HL-60/S4 treated with phorbol 12-myristate 13-acetate at 8.2 ng/mL for 4 days and 3 days (cell line): Measurements from ENCODE around the gene IGSF6.
"Not testable (repeated sequence)": the region's sequence is repeated elsewhere in the genome, so short reads cannot be mapped to it uniquely, and the experiment has no call there.

ENCODE experiments used
- in situ Hi-C: fragments of 300-500 bp; cut with MboI; formaldehyde crosslinking; loops from 2 replicates; pipeline ENCODE4 v1.15.0; 2022; ENCODE audit warnings: low sequenced_read_pairs

The IGSF6 gene

DNA sequence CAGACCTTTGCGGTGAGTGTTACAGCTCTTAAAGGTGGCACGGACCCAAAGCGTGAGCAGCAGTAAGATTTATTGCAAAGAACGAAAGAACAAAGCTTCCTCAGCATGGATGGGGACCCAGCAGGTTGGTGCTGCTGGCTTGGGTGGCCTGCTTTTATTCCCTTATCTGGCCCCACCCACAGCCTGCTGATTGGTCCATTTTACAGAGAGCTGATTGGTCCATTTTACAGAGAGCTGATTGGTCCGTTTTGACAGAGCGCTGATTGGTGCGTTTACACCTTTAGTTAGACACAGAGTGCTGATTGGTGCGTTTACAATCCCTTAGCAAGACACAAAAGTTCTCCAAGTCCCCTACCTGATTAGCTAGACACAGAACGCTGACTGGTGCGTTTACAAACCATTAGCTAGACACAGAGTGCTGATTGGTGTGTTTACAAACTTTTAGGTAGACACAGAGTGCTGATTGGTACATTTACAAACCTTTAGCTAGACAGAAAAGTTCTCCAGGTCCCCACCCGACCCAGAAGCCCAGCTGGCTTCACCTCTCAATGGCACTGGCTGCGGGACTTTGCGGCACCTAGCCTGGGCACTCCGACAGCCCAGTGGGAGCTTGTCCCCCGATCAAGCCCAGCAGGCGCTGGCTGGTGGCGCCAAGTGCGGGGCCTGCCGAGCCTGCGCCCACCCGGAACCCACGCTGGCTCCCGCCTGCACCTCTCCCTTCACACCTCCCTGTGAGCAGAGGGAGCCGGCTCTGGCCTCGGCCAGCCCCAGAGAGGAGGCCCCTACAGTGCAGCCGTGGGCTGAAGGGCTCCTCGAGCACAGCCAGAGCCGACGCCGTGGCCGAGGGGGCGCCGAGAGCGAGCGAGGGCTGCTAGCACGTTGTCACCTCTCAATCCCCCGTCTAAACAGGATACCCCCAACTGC is 22.5 kb downstream of the IGSF6 start:
- in situ Hi-C loops, result not testable (repeated sequence)

DNA sequence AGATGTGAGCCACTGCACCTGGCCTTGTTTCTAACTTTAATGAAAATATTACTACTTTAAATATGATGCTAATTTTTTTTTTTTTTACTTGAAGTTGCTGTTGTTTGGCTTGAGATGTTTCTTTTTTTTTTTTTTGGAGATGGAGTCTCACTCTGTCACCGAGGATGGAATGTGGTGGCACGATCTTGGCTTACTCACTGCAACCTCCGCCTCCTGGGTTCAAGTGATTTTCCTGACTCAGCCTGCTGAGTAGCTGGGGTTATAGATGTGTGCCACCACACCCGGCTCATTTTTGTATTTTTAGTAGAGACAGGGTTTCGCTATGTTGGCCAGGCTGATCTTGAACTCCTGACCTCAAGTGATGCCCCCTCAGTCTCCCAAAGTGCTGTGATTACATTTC is 23.6 kb downstream of the IGSF6 start:
- in situ Hi-C loops, result no loop called here

DNA sequence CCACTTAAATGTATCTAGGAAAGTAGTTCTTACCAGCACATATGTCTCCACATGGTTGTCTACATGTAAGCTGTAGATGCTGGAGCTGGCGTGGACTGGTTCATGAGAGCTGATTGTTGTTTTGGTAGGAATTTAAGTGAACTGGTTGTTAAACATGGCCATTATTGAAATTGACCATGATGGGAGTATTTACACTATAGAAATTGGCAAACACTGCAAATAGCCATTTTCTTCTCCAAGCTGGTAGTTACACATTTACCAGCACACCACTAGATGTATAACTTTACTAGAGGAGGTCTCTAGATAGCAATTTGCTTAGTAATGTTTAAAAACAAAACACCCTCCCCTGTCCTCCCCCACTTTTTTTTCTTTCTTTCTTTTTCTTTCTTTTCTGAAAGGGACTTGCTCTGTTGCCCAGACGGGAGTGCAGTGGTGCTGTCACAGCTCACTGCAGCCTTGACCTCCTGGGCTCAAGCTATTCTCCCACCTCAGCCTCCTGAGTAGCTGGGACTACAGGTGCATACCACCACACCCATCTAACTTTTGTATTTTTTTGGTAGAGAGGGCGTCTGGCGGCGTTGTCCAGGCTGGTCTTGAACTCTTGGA is 24.2 kb downstream of the IGSF6 start:
- in situ Hi-C loops, result no loop called here

DNA sequence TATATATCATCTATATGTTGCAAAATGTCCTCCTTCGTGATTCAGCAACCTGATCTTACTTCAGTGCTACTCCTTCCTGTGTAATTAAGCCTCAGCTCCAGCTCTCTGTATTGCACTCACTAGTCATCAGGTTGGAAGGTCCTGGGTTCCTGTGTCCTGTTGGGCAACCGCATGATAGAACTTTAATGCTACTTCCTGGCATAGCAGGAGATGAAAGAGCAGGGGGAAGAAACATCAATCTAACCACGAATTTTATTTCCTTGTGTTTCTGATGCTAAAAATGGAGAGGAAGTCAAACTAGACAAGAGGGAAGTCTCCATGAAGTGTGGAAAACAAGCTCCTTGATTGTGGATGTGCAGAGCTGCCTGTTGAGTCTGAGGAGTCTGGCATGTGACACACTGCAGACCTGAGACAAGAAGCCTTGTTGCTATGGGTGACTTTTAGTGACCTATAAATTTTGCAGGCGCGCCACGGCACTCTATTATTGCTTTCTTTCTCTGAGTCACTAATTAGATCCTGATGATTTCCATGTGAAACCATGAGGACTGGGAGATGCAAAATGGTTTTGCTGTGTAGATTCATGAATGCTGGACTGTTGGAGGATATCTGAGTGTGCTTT is 25.6 kb downstream of the IGSF6 start:
- in situ Hi-C loops, result no loop called here

DNA sequence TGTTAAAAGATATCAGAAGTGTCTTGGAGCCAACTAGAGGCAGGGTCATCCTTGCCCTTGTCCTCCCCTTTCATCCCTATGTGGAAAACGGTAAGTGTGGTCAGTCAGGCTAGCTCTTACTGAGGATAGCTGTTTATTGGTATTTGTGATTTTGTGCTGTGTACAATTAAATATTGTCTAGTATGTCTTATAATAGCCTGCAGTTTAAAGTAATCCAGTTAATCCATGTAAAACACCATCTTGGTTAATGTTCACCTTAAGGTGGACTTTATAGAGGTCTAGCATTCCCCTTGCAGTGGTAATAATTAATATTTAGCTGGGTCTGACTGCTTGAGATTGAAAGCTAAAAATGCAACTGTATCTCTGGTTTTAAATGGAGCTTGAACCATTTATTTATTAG is 27.4 kb downstream of the IGSF6 start:
- in situ Hi-C loops, result no loop called here

DNA sequence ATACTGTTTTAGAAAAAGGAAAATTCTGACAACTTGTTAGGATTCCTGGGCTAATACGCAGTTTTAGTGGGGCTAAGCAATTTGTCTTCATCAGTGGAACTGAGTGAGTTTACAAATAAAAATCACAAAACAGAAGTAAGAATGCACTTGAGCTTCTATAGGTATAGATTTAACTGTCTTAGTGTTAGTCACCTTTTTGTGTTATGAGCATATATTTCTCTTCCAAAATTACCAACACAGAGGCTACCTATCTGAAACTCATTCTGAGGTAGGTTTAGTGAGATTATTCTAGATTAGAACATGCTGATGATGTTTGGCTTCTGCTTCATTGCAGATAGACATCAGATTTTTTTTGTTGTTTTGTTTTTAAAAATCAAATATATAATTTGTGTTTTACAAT is 29.9 kb downstream of the IGSF6 start:
- in situ Hi-C loops, result no loop called here

DNA sequence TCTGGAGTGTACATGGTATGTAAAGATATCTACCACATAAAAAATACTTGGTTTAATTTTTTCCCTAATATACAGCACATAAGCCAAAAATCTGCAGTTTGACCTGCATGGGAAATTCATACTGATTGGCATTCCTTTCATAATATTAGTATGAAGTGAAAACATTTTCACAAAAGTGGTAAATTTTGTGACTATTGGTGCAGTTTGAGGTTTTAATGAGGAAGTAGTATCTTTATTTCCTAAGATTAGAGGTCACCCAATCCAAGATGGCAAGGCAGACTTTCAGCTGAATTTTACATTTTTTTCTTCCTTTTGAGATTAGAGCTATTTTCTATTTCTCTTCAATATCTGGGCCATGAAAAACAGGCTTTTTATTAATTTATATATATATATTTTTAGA is 31.8 kb downstream of the IGSF6 start:
- in situ Hi-C loops, result no loop called here

DNA sequence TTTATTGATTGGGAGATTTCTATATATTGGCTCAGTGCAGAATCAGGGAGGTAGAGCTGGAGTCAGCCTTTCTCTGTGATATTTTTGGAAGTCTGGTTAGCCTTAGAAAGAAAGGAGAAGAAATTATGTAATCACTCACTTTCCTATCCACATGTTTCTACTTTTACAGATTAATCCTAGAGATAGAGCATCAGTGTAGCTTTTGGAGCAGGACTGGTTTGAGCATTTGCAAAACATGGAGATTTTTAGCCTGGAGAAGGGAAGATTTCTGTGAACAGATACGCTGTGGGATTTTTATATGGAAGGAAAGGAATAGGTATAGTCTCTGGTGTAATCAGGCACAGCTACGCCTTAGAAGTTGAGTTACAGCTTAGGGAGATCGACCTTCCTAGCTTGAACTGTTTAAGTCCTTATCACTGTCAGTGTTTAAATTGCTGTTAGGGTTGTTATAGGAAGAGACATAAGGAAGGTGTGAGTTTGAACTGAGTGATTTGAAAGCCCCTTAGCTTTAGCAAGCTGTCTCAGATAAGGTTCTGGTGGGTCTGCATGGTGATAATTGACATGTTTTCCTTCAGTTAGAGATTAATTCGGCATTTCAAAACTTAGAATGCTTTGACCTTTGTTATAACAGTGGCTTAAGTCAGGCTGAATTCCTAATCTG is 32.5 kb downstream of the IGSF6 start:
- in situ Hi-C loops, result no loop called here

DNA sequence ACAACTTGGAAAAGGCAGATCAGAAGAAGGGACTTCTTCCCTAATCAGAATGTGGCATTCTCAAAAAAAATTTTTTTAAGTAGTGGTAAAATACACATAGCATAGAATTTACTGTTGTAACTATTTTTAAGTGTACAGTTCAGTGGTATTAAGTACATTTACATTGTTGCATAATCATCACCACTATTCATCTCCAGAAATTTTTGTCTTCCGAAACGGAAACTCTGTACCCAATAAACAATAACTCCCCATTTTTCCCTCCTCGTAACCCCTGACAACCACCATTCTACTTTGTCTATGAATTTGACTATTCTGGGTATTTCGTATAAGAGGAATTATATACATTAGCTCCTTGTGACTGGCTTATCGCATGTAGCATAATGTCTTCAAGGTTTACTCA is 34.1 kb downstream of the IGSF6 start:
- in situ Hi-C loops, result no loop called here

DNA sequence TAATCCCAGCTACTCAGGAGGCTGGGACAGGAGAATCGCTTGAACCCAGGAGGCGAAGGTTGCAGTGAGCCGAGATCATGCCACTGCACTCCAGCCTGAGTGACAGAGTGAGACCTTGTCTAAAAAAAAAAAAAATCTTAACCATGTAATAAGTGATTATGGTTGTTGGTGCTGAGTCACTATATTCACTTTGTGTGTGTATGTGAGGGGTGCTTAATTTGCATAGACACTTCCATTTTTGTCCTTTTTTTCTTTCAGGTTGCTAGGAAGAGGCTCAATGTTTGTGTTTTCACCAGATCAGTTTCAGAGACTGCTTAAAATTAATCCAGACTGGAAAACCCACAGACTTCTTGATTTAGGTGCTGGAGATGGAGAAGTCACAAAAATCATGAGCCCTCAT is 34.8 kb downstream of the IGSF6 start:
- in situ Hi-C loops, result no loop called here

DNA sequence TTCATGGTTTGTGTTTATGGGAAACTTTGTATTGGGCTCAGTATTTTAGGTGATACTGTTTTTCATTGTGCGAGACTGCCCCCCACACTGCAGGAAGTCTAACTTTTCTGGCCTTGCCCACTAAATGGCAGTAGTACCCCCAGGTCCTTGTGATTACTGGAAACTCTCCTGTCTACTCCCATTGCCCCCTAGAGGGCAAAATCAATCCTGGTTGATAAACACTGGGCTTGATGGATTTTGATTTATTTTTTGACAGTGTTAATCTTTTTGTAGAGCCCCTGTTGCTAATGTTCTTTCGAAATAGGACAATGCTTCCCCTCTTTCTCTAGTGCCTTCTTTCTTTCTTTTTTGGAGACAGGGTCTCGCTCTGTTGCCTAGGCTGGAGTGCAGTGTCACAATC is 37.5 kb downstream of the IGSF6 start:
- in situ Hi-C loops, result no loop called here

DNA sequence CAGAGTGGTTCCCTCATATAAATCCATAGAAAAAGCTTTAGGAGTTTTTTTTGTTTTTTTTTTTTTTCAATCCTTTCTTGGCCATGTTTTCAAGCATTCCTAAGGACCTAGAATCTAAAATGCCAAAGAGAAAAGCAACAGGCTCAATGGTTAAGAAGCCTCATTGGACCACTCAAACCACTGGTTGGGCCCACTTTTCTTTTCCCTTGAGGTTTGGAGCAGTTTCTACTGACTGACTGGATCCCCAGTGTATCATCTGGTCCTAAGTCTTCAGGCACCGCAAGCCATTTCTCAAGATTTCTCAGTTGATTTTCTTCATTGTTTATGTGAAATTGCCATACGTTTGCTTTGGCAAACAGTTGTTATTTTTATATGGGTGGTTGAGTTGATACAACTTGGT is 38.6 kb downstream of the IGSF6 start:
- in situ Hi-C loops, result no loop called here

DNA sequence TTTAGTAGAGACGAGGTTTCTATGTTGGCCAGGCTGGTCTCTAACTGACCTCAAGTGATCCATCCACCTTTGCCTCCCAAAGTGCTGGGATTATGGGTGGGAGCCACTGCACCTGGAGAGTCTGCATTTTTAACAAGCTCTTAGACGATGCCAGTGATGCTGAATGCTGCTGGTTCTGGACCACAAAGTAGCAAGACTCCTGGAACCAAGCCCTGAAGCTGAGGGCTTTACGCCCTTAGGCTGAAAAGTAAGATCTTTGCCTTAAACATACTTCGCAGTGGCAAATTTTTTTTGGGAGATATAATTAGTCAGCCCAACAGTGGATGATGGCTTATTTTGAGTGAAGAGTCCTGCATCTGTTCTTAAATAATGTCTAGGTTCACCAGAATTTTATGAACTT is 39.0 kb downstream of the IGSF6 start:
- in situ Hi-C loops, result no loop called here

DNA sequence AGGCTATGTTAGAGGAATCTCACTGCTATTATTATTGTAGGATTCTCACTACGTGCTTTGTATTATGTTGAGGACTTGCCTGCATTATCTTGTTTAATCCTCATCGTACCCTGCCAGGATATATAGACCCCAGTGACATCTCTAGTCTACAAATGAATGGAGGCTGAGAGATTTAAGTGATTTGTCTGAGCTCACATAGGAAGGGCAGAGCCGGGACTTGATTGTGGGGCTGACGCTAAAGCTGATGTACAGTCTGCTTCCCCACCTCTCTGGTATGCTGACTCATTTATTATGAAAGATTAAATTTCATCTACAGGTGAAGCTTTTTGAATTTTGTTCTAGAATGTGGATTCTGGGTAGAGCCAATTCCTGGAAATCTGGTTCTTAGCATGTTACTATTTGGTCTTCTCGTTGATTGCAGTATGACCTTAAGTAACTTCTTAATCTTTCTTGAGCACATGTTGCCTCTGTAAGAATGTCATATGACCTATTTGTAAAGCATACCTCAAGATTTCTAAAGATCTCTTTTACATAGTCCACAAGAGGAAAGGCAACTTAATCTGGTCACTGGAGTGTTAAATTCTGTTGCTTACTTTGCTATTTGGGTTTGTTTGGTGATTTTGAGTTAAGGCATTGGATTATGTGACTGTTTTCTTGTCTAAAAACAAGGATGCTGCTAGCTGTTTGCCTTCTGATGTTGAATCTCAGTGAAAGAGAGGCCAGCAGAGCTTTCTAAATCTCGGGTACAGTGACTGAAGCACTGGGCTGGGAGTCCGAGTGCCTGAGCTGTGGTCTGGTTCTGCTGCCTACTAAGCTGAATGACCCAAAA is 40.6 kb downstream of the IGSF6 start:
- in situ Hi-C loops, result no loop called here

DNA sequence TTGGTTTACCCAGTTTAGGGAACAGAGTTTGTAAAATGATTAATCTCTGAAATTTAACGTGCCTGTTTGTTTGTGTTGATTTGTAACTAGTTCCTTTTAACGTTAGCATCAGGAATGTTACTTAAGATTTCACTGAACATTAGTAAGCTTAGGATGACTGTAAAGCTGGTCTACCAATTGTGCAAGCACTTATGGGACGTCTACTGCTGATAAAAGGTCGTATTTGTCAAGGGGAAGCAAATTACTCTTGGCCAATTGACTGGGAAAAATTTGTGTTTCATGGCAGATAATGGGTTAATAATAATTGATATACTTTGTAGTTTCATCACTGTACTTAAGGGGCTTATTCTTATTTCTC is 41.2 kb downstream of the IGSF6 start:
- in situ Hi-C loops, result no loop called here

DNA sequence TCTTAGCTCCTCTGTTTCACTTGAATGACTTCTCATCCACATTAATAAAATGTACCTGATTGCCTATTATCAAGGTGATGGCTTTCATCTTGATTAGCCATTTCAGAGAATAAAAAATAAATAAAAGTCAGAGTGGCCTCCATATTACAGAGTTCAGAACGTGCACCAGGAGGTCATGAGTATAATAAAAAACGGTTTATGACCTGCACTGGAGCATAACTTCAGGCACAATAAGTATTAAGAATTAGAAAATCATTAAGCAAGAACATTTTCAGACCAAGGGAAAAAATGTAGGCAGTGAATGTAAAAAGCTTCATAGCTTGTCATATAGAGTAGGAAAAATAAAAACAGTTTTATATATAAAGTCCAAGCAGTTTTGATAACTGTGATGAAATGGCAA is 41.6 kb downstream of the IGSF6 start:
- in situ Hi-C loops, result no loop called here

DNA sequence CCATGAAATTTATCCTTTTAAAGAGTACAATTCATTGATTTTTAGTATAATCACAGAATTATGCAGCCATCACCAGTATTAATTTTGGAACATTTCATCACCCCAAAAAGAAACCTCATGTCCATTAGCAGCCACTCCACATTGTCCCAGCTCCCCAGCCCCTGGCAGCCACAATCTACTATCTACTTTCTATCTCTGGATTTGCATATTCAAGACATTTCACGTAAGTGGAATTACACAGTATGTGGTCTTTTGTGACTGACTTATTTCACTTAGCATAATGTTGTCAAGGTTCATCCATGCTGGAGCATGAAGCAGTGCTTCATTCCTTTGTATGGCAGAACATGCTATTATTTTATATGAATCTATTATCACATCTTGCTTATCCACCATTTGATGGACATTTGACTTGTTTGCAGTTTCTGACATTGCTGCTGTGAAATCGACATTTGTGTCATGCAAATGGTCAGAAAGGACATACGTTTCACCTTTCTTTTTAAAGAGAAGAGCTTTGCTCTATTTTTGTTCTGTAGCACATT is 42.3 kb downstream of the IGSF6 start:
- in situ Hi-C loops, result no loop called here

DNA sequence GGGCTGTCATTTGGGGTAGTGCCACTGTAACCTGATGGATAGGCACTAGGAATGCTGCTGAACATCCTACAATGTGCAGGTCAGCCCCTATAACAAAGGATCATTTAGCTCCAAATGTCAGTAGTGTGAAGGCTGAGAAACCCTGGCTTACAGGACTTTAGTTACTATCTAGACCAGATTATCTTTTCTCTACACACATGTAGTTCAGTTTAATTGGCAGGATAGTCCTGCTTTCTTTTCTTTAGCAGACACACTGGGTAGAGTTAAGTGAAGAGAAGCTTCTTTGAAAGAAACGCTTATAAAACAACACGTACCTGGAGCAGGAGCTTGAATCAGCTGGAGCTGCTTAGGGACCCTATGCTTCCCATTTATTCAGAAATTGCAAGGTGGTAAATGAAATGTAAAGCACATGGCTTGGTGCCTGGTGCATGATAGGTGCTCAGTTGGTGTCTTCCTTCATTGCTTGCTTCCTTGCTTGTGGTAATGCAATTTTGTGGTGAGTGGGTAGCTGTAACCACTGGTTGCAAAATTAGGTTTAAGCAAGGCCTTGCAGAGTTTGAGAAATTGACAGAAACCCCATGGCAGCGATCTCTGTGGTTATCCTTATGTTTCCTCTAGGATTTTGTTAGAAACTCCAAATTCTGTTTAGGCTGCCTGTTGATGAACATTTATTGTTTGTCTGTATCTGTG is 43.6 kb downstream of the IGSF6 start:
- in situ Hi-C loops, result no loop called here

DNA sequence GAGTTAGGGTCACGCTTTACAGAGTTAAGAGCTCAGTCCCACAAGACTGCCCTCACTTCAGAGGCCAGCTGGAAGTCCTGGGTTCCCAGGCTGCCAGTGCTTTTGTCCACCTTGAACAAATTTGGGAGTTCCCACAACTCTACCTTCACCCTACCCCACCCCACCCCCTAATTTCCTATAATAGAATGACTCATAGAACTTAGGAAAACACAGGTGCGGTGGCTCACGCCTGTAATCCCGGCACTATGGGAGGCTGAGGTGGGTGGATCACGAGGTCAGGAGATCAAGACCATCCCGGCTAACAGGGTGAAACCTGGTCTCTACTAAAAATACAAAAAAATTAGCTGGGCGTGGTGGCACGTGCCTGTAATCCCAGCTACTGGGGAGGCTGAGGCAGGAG is 46.6 kb downstream of the IGSF6 start:
- in situ Hi-C loops, result not testable (repeated sequence)

DNA sequence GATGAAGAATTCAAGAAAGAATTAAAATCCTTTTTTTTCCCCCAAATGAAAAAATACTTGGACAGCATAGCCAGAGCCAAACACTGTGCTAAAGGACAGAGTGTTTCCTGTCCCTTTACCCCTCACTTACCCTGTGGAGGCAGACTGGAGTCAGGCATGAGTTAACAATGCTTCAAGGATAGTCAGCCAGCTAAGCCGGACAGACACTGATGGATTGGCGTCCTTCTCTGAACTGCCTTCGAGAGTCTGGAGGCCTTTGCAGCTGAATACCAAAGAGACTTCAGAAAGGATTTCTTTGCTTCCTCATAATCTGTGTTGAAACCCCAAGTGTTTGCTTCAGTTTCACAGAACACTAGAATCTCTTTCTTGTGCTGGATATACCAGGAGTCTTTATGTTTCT is 48.5 kb downstream of the IGSF6 start:
- in situ Hi-C loops, result no loop called here
